Neuron (in vitro differentiated cells): ENCODE data around the gene ZNF189.

Experiments
- H2AFZ ChIP-seq: one replicate; pipeline ENCODE4 v1.6.1; 2013; ENCODE audit warnings: low read depth, mild to moderate bottlenecking, inconsistent platforms, low read length, moderate library complexity
- H3K27me3 ChIP-seq: one replicate; pipeline ENCODE4 v1.6.1; 2013; ENCODE audit warnings: low read length; ENCODE audit not compliant: insufficient read depth
- H3K36me3 ChIP-seq: one replicate; pipeline ENCODE4 v1.6.1; 2013; ENCODE audit warnings: low read length; ENCODE audit not compliant: insufficient read depth
- H3K4me1 ChIP-seq: one replicate; pipeline ENCODE4 v1.6.1; 2013; ENCODE audit warnings: low read length; ENCODE audit not compliant: insufficient read depth
- H3K4me3 ChIP-seq: 2 replicates; pipeline ENCODE4 v1.5.1; 2013; ENCODE audit warnings: mild to moderate bottlenecking, low read length, moderate library complexity
- H3K9me3 ChIP-seq: one replicate; pipeline ENCODE4 v1.6.1; 2013; ENCODE audit warnings: low read length

The ZNF189 gene

DNA sequence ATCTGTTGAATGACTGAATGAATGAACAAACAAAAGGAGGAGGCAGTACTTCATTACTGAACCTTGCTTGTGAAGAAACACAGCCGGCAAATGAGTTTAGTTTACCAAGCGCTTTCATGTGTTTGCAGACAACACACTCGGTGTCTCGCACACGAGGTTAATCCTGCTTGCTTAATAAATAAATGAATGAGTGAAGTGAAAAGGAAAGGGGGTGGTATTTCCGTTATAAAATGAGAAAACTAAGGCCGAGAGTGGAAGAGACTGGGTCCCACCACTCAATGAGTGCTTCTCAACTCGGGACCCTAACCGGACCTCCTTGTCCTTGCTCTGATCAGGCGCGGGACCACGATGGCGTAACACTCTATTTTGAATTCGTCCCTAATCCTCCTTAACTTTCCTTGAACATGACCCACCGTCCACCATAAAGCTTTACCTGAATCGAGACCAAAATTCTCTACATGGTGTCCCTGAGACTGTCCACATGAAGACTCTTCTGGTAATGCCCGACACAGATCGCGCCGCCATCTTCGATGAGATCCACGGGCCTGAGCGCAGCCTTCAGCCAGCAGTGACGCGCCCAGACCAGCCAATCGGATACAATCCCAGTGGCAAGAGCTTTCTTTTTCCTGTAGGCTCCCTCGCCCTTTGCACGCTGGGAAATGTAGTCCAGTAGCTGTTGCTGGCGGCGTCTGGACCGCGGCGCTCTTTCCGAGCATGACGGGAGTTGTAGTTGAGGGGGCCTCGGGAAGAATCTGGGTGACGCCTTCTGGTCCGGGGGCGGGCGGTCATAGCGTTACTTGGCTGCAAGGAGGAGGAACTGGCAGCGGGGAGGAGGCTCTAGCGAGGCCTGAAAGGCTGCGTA lies at the start of gene ZNF189, which contains the start of gene MRPL50:
Gene ZNF189, plus strand, starts transcription at position 784 of the 862 bp plus-strand sequence. CDS start 306 bp downstream, outside the sequence.
Gene MRPL50, minus strand, starts transcription at position 551 of the 862 bp plus-strand sequence. Its CDS starts 26 bp downstream, at position 525.
- Histone ChIP-seq H3K9me3 (peaks cover 5% of the 10 kb centered on the region), H3K27me3 (no peaks in the 10 kb centered on the region), H2AFZ (peak within 1 kb of the TSS; percentile 23), H3K4me3 (peak within 1 kb of the TSS; percentile 87), H3K36me3 (peaks cover 49% of the 10 kb centered on the region), H3K4me1 (peaks cover 15% of the 10 kb centered on the region)

DNA sequence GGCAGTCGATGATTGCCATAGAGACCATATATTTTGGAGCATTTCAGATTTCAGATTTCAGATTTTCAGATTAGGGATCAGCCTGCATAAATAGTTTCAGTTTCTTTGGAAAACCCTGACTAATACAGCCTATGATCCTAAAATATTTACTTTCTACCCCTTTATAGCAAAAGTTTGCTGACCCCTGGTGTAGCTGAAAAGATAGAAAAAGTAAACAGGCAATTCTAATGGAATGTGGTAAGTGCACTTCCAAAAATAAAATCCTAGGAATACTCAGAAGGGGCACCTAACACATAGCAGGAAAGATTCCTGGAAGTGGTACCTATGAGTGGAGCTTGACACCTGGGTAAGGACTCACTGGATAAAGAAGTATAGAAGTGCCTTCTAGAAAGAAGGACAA lies 48.4 kb upstream of the ZNF189 start:
- Histone ChIP-seq H3K27me3 (peaks cover 2% of the 10 kb centered on the region), H3K9me3 (no peaks in the 10 kb centered on the region), H2AFZ (no peak overlapping the region), H3K4me1 (no peaks in the 10 kb centered on the region), H3K4me3 (no peak overlapping the region), H3K36me3 (no peaks in the 10 kb centered on the region)

DNA sequence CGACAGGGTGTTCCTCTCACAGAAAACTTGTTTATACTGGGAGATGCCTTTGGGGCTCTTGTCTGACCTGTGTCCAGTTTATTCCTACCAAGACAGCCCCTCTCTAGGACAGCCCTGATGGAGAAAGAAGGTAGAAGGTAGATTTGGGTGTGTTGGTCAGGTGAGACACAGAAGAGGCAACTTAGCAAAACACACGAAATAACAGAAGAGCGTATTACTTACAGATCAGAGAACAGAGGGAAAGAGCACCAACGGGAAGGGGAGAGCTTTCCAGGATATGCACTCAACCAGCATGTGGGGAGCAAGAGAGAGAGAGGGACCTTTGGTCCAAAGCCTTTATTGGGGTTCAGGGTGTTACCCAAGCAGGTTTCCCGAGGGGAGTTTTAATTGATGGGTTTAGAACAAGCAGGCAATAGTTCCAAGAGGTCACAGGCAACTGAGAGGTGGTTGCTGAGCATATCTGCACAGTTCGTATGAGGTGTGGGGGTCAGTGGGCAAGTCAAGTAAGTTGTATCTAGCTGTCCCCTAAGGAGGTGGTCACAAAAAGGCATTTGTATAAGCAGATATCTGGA lies 45.7 kb upstream of the ZNF189 start:
- Histone ChIP-seq H3K27me3 (peaks cover 2% of the 10 kb centered on the region), H3K4me3 (no peak overlapping the region), H3K9me3 (no peaks in the 10 kb centered on the region), H2AFZ (no peak overlapping the region), H3K4me1 (no peaks in the 10 kb centered on the region), H3K36me3 (no peaks in the 10 kb centered on the region)

DNA sequence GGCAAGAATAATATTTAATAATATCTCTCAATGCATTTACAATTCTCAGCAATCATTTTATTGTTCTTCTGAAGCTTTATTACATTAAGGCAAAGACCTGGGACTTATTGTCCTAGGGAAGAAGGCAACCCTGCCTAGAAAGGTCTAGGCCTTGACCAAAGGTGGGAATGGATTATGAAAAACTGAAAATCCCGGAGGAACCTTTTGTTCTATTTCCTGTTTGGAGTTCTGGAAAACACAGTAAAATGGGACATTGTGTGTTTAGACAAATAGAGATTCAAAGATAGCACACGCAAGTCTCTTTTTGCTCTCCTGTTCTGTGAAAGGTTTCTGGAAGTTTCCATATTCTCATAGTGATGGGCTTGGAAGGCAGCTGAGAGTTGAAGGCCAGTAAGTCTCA lies 45.0 kb upstream of the ZNF189 start:
- H2AFZ ChIP-seq = no peak overlapping the region
- H3K4me1 ChIP-seq = no peaks in the 10 kb centered on the region
- H3K36me3 ChIP-seq = no peaks in the 10 kb centered on the region
- H3K27me3 ChIP-seq = peaks cover 2% of the 10 kb centered on the region
- H3K4me3 ChIP-seq = no peak overlapping the region
- no peaks in the 10 kb centered on the region for H3K9me3 ChIP-seq

GRCh38 chr9:101354143-101354764 lies 44.4 kb upstream of the ZNF189 start:
- H3K27me3 ChIP-seq = peaks cover 2% of the 10 kb centered on the region
- H3K9me3 ChIP-seq = no peaks in the 10 kb centered on the region
- no peak overlapping the region for H3K4me3 ChIP-seq
- H3K36me3 ChIP-seq = no peaks in the 10 kb centered on the region
- H2AFZ ChIP-seq = no peak overlapping the region
- no peaks in the 10 kb centered on the region for H3K4me1 ChIP-seq

DNA sequence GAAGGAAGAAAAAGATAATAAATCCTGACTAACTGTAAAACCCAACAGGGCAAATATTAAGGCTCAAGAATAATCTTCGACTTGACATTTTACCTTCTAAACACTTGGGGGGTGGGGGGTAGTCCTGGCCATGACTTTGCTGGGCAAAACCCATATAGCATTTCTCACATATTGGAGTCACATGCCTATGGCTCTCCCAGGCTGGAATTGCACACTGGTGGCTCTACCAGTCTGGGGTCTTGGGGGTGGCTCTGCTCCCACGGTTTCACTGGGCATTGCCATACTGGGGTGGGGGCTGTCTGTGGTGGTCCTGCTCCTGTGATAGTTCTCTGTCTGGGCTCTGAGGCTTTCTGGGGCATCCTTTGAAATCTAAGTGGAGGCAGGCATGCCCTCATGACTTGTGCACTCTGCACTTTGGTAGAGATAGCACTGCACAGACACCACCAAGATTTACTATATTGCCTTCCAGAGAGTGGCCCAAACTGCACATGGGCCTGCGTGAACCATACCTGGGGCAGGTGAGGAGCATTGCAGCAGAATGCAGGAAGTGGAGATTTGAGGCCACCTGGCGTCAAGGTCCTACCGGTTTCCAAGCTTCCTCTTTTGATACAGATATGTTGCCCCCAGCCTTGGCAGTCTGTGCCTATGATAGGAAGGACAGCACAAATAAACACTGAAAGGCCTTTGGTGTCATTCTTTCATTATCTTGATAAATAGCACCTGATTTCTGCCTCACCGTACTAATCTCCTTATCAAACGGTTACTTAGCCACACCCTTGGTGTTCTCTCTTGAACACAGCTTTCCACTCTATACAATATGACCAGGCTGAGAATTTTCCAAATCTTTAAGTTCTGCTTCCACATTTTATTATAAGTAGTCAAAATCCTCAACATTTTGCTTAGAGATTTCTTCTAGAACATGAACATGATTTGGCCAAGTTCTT lies 43.6 kb upstream of the ZNF189 start:
- Histone ChIP-seq H3K9me3 (no peaks in the 10 kb centered on the region), H2AFZ (no peak overlapping the region), H3K4me1 (no peaks in the 10 kb centered on the region), H3K4me3 (no peak overlapping the region), H3K36me3 (no peaks in the 10 kb centered on the region), H3K27me3 (peaks cover 2% of the 10 kb centered on the region)

GRCh38 chr9:101356619-101357018 lies 42.0 kb upstream of the ZNF189 start:
- Histone ChIP-seq H3K36me3 (no peaks in the 10 kb centered on the region), H3K27me3 (peaks cover 2% of the 10 kb centered on the region), H3K9me3 (no peaks in the 10 kb centered on the region), H2AFZ (no peak overlapping the region), H3K4me1 (no peaks in the 10 kb centered on the region), H3K4me3 (no peak overlapping the region)

DNA sequence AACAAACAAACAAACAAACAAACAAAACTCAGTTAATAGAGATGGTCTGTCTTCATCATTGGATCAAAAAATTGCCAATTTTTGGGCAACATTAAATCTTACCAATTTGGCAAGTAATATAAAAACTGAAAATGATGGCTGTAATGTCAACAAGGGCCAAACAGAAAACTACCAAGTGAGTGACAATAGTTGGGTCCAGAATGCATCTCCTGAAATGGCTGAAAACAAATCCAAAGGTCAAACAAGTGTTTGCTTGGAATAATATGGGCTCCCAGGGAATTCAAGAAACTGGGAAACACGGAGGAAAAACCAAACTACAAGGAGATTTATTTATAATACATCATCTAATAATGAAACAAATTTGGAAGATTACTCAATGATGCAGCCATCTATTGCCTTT lies 39.0 kb upstream of the ZNF189 start:
- H3K36me3 ChIP-seq = no peaks in the 10 kb centered on the region
- H2AFZ ChIP-seq = no peak overlapping the region
- H3K9me3 ChIP-seq = no peaks in the 10 kb centered on the region
- H3K27me3 ChIP-seq = no peaks in the 10 kb centered on the region
- no peaks in the 10 kb centered on the region for H3K4me1 ChIP-seq
- H3K4me3 ChIP-seq = no peak overlapping the region

DNA sequence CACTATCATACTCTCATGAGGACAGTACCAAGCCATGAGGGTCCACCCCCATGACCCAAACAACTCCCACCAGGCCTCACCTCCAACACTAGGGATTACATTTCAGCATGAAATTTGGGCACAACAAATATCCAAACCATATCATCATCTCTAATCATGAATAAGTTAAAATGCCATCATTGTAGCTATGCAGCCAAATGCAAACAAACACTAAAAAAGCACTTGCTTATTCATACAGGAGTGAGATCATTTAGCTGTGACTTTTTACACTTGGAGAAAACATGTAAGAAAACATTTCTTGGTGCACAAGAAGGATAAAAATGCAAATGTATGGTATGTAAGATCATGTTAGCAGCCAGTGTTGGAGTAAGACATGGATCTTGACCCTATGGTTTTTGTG lies 38.0 kb upstream of the ZNF189 start:
- Histone ChIP-seq H3K27me3 (no peaks in the 10 kb centered on the region), H3K36me3 (no peaks in the 10 kb centered on the region), H3K4me1 (no peaks in the 10 kb centered on the region), H3K9me3 (no peaks in the 10 kb centered on the region), H3K4me3 (no peak overlapping the region), H2AFZ (no peak overlapping the region)

DNA sequence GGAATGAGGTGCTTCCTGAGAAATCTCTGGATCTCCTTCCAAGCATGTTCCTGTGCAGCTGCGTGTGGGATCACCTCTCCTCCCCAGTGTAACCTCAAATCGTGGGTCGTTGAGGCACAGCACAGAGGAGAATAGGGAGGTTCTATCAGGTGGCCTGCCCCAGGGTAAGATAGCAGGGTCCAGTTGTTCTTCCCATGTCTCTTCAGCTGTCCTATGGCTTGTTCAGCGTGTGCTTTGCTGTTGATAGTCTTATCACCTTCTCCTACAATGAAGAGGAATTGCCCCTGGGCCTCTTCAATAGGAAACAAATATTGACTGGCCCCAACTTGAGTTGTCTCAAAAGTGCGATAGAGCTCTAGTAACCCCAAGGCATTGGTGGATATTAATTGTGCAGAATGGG lies 36.2 kb upstream of the ZNF189 start:
- H3K27me3 ChIP-seq = no peaks in the 10 kb centered on the region

DNA sequence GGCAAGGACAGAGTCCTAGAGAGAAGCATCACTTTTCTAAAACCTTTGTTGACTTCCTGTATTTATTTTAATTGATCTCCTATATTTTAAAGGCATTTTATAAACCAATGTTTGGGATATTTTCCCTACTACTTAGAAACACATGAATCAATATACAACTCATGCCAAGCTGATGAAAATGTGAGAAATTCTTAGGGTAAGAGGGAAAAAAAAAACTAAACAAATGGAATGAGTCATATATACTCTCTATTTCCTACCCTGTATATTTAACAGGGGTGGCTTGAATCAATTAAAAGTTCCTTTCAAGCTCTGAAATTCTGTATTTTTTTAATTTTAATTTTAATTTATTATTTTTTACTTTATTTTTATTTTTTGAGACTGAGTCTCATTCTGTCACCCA lies 33.5 kb upstream of the ZNF189 start:
- H3K4me3 ChIP-seq = no peak overlapping the region
- no peak overlapping the region for H2AFZ ChIP-seq
- no peaks in the 10 kb centered on the region for H3K9me3 ChIP-seq
- no peaks in the 10 kb centered on the region for H3K36me3 ChIP-seq
- H3K27me3 ChIP-seq = no peaks in the 10 kb centered on the region
- peaks cover 3% of the 10 kb centered on the region for H3K4me1 ChIP-seq

More for the DNA sequence above, 36.2 kb upstream of the ZNF189 start:
- Histone ChIP-seq H2AFZ (no peak overlapping the region), H3K36me3 (no peaks in the 10 kb centered on the region), H3K9me3 (no peaks in the 10 kb centered on the region), H3K4me3 (no peak overlapping the region), H3K4me1 (no peaks in the 10 kb centered on the region)

DNA sequence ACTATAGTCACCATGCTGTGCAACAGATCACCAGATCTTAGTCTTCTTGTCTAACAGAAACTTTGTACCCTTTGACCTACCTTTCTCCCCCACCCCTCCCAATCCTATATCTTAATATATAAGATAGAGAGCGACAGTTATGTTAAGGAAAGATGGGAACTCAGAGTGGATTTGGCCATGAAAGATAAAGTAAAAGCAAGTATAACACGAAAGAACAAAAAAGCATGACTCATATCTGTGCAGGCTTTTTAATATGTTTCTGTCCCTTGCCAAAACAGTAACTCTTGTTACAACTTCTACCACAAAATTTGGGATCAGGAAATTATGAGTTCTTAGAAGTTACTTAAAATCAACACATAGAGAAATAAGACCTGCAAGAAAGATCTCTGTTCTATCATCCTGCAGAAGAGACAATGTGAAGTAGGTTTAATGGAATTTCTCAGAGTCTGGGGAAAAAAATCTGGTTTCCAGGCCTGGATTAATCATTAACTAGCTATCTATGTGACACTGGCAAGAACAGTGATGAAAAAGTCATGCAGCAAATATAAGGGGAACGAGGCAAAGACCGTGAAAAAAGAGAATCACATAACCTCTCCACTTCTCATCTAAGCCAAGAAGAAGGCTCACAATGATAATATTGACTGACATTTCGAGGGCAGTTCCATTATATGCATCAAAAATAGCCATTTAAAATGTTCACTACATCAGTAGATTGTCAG lies 32.5 kb upstream of the ZNF189 start:
- Histone ChIP-seq H3K9me3 (no peaks in the 10 kb centered on the region), H3K36me3 (no peaks in the 10 kb centered on the region), H3K27me3 (no peaks in the 10 kb centered on the region), H3K4me3 (no peak overlapping the region), H2AFZ (no peak overlapping the region), H3K4me1 (peaks cover 3% of the 10 kb centered on the region)
